ENCODE data around the gene C1GALT1. TPM values are rescaled to one million over a fixed set of nuclear protein-coding genes. Genes with fewer than 3 reads are reported as not detected.

C1GALT1 gene
- total and polyA plus RNA-seq, 9 of the 15 experiments (the other 6 are each of a cell fraction or from before 2014, with no cell fraction given), result 5.0 to 33.2 (median 24.1) TPM

GRCh38 chr7:7237201-7237977 lies 55.0 kb downstream of the C1GALT1 start (continued):
- TF ChIP-seq PBX2 (CRISPR knock-in tag; IDR thresholded peaks at IDR 0.05; ENCODE audit: low read depth), result no peak
- peak; percentile 45 for TF ChIP-seq PBX2 (tag; conservative IDR thresholded peaks at IDR 0.05; ENCODE audit: low read depth)
- no peak for TF ChIP-seq ZBTB43 (CRISPR knock-in tag; IDR thresholded peaks at IDR 0.05)
- no peak for TF ChIP-seq SFPQ (IDR thresholded peaks at IDR 0.05; ENCODE audit: low read depth, low read length)
- TF ChIP-seq HINFP (tag; conservative IDR thresholded peaks at IDR 0.05; ENCODE audit: low read depth), result no peak
- TF ChIP-seq PRPF4 (IDR thresholded peaks at IDR 0.05; ENCODE audit: insufficient read depth, low read depth, low read length, poor library complexity, severe bottlenecking), result no peak
- TF ChIP-seq OTX1 (CRISPR knock-in tag; IDR thresholded peaks at IDR 0.05), result no peak

Data from K562 (cell line).